ENCODE results near the gene CNBP. TPM values are rescaled to one million over a fixed set of nuclear protein-coding genes. Genes with fewer than 3 reads are reported as not detected.

Gene CNBP
- total RNA-seq, 4 donors from 2014 or later = 355 to 461 (median 405) TPM

GRCh38 chr3:129184396-129184657 lies 631 bp upstream of the CNBP start:
- intact Hi-C loops (cut with DNase I; ENCODE audit: low total_unique reads) = no loop called here
- DNase-seq = no peak
- Histone ChIP-seq H3K27me3 (no peaks in the 10 kb centered on the region), H3K36me3 (no peaks in the 10 kb centered on the region), H3K4me3 (peak overlapping the region; percentile 93 to 97), H3K27ac (peak overlapping the region; percentile 98), H3K9me3 (no peaks in the 10 kb centered on the region), H3K4me1 (peaks cover 0 to 9% of the 10 kb centered on the region in 2 donors)
- TF ChIP-seq POLR2A (IDR thresholded peaks at IDR 0.05) = no peak
- TF ChIP-seq, protein P1, sequence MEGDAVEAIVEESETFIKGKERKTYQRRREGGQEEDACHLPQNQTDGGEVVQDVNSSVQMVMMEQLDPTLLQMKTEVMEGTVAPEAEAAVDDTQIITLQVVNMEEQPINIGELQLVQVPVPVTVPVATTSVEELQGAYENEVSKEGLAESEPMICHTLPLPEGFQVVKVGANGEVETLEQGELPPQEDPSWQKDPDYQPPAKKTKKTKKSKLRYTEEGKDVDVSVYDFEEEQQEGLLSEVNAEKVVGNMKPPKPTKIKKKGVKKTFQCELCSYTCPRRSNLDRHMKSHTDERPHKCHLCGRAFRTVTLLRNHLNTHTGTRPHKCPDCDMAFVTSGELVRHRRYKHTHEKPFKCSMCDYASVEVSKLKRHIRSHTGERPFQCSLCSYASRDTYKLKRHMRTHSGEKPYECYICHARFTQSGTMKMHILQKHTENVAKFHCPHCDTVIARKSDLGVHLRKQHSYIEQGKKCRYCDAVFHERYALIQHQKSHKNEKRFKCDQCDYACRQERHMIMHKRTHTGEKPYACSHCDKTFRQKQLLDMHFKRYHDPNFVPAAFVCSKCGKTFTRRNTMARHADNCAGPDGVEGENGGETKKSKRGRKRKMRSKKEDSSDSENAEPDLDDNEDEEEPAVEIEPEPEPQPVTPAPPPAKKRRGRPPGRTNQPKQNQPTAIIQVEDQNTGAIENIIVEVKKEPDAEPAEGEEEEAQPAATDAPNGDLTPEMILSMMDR (IDR thresholded peaks at IDR 0.05) = no peak

DNA sequence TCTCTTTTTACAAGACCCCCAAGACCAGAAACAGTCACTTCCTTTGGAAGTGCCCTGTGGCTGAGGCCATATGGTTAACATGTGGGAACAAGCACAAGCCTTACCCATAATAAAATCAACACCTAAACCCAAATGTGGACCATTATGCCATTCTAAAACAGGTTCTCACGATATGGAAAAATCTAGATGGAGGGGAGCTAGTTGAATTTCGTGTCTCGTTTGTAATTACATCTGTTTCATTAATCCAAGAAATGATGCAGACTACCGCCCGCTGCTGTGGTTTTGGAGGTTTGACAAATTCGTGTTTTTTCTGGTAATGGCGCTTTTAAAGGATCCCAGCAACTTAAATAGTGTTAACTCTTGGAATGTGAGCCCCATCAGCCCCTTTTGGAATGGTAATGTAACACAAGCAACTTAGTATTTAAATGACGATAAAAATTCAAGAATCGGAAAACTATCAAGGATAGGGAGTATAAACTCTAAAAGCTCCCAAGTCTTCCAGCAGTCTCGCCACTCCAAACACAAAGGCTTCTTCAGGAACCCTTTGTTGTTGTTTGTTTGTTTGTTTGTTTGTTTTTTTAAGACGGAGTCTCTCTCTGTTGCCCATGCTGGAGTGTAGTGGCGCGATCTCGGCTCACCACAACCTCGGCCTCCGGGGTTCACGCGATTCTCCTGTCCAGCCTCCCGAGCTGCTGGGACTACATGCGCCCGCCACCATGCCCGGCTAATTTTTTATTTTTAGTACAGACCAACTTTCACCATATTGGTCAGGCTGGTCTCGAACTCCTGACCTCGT lies 1.1 kb downstream of the CNBP start:
- TF ChIP-seq, protein P1 (IDR thresholded peaks at IDR 0.05) = no peak
- TF ChIP-seq POLR2A (IDR thresholded peaks at IDR 0.05) = no peak
- Histone ChIP-seq H3K27me3 (no peaks in the 10 kb centered on the region), H3K9me3 (no peaks in the 10 kb centered on the region), H3K4me3 (peak overlapping the region; percentile 93 to 97), H3K36me3 (no peaks in the 10 kb centered on the region), H3K27ac (peak overlapping the region; percentile 98), H3K4me1 (peaks cover 6 to 19% of the 10 kb centered on the region in 2 donors)
- DNase-seq = no peak
- intact Hi-C loops (cut with DNase I; ENCODE audit: low total_unique reads) = no loop called here

DNA sequence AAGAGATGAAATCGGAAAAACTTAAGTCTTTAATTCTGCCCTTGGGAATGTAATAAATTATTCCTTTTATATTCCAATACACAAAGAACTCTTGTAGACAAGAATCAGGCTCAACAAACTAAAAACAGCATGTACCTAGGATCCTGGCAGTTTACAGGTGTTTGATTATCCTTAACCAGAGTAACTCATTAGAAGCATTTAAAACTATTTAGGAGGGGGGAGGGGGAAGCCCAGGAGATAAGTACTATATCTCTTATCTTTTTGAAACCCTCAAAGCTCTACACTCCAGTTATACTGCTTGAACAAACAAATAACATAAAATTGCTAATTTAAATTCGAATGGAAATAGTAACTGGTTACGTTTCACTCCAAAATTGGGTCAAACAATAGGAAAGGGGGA lies 1.9 kb downstream of the CNBP start:
- Histone ChIP-seq H3K36me3 (no peaks in the 10 kb centered on the region), H3K4me1 (peaks cover 6 to 22% of the 10 kb centered on the region in 2 donors), H3K27ac (peak overlapping the region; percentile 98), H3K27me3 (no peaks in the 10 kb centered on the region), H3K4me3 (peak overlapping the region; percentile 93 to 97), H3K9me3 (no peaks in the 10 kb centered on the region)
- no peak for TF ChIP-seq POLR2A (IDR thresholded peaks at IDR 0.05)
- TF ChIP-seq, protein P1 (IDR thresholded peaks at IDR 0.05) = no peak
- no peak for DNase-seq
- intact Hi-C loops (cut with DNase I; ENCODE audit: low total_unique reads) = no loop called here

DNA sequence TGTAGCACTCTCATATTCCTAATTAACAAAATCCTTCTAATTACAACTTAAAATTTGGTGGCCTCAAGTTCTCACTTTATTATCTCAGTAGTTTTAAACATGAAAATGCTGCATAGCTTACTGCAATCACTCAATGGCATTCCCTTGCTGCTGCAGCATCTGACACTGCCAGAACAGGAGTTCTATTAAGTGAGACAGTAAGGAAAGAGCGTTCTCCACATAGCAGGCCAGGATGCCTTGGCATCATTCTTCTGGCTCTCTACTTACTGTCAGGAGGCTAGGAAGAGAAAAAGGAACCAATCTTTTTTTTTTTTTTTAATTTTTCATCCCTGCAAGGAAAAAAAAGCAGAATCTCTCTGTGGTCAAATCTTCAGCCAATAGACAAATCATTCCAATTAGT lies 3.2 kb downstream of the CNBP start:
- peak overlapping the region; percentile 93 to 97 for H3K4me3 ChIP-seq
- DNase-seq = no peak
- no peaks in the 10 kb centered on the region for H3K9me3 ChIP-seq
- intact Hi-C loops (cut with DNase I; ENCODE audit: low total_unique reads) = no loop called here
- no peaks in the 10 kb centered on the region for H3K27me3 ChIP-seq
- peaks cover 10 to 31% of the 10 kb centered on the region in 2 donors for H3K4me1 ChIP-seq
- peak overlapping the region; percentile 98 for H3K27ac ChIP-seq
- H3K36me3 ChIP-seq = no peaks in the 10 kb centered on the region
- TF ChIP-seq, protein P1 (IDR thresholded peaks at IDR 0.05) = no peak
- TF ChIP-seq POLR2A (IDR thresholded peaks at IDR 0.05) = no peak

GRCh38 chr3:129176051-129176450 lies 7.6 kb downstream of the CNBP start:
- DNase-seq = no peak
- Histone ChIP-seq H3K9me3 (no peaks in the 10 kb centered on the region), H3K4me3 (no peak overlapping the region), H3K4me1 (peaks cover 14 to 37% of the 10 kb centered on the region in 2 donors), H3K27ac (no peak overlapping the region), H3K27me3 (no peaks in the 10 kb centered on the region), H3K36me3 (no peaks in the 10 kb centered on the region)
- intact Hi-C loops (cut with DNase I; ENCODE audit: low total_unique reads) = no loop called here
- no peak for TF ChIP-seq POLR2A (IDR thresholded peaks at IDR 0.05)
- TF ChIP-seq, protein P1 (IDR thresholded peaks at IDR 0.05) = no peak
